HepG2 (cell line): Measurements from ENCODE around the gene PLEKHG2. TPM values are rescaled to one million over a fixed set of nuclear protein-coding genes. Genes with fewer than 3 reads are reported as not detected.

Source experiments
- ARID5B ChIP-seq: IDR thresholded peaks from 2 replicates; pipeline ENCODE4 v1.4.0; 2020; ENCODE audit warnings: mild to moderate bottlenecking, missing genetic modification reagents
- MED13 ChIP-seq: sonication (generic); formaldehyde crosslinking; IDR thresholded peaks from 2 replicates; pipeline ENCODE4 v1.5.0; 2020; ENCODE audit warnings: missing genetic modification reagents
- SMC3 ChIP-seq: IDR thresholded peaks from 2 replicates; pipeline ENCODE4 v1.6.1; 2011; ENCODE audit warnings: low read length, improper control_type of control experiment
- THYN1 ChIP-seq: sonication (generic); formaldehyde crosslinking; IDR thresholded peaks from 2 replicates; pipeline ENCODE4 v1.8.1; 2023; ENCODE audit warnings: low read depth, mild to moderate bottlenecking, moderate library complexity, missing genetic modification reagents, borderline replicate concordance
- ZNF12 ChIP-seq: sonication (generic); formaldehyde crosslinking; IDR thresholded peaks from 2 replicates; pipeline ENCODE4 v1.5.0; 2020; ENCODE audit warnings: missing genetic modification reagents
- ZNF318 ChIP-seq: sonication (generic); formaldehyde crosslinking; IDR thresholded peaks from 2 replicates; pipeline ENCODE4 v1.4.0; 2020; ENCODE audit warnings: mild to moderate bottlenecking, missing genetic modification reagents
- polyA plus RNA-seq, 8 experiments: library from polyadenylated mRNA; depleted of rRNA in 3 of 8; stranded (reverse) in 7 of 8; unstranded in 1 of 8; fragments of >200 nt; fragmentation: Illumina TruSeq in 4 of 8; extraction: Trizol in 4 of 8; gene quantifications; 2 replicates each; pipeline versions ENCODE4 v1.2.1 to v1.2.3, GENCODE V29; 2011 to 2016; ENCODE audit warnings: low read depth in 4 of 8, missing spikeins in 1 of 8, mixed read lengths in 1 of 8; ENCODE audit not compliant: insufficient read depth in 1 of 8
- total RNA-seq, 5 experiments: library from RNA; depleted of rRNA; stranded (reverse); fragments of >200 nt; fragmentation: Illumina TruSeq; extraction: Trizol; gene quantifications; 2 replicates each; pipeline ENCODE4 v1.2.3, GENCODE V29; 2016; ENCODE audit warnings: low read depth in 1 of 5
- TF ChIP-seq, protein P1 (sequence below): sonication (generic); formaldehyde crosslinking; IDR thresholded peaks from 2 replicates; pipeline ENCODE4 v1.4.0; 2020; ENCODE audit warnings: missing genetic modification reagents
- TF ChIP-seq, protein P2 (sequence below): sonication (generic); IDR thresholded peaks from 2 replicates; pipeline ENCODE4 v1.6.1; 2016; ENCODE audit warnings: low read depth, borderline replicate concordance
- TF ChIP-seq, protein P3 (sequence below): sonication (generic); formaldehyde crosslinking; IDR thresholded peaks from 2 replicates; pipeline ENCODE4 v1.9.0; 2022; ENCODE audit warnings: missing genetic modification reagents, mild to moderate bottlenecking, borderline replicate concordance

The PLEKHG2 gene
- total and polyA plus RNA-seq, 2 of the 13 experiments (the other 11 are each of a cell fraction or from before 2014, with no cell fraction given), result 3.6 to 6.8 TPM

- TF ChIP-seq, protein P1, sequence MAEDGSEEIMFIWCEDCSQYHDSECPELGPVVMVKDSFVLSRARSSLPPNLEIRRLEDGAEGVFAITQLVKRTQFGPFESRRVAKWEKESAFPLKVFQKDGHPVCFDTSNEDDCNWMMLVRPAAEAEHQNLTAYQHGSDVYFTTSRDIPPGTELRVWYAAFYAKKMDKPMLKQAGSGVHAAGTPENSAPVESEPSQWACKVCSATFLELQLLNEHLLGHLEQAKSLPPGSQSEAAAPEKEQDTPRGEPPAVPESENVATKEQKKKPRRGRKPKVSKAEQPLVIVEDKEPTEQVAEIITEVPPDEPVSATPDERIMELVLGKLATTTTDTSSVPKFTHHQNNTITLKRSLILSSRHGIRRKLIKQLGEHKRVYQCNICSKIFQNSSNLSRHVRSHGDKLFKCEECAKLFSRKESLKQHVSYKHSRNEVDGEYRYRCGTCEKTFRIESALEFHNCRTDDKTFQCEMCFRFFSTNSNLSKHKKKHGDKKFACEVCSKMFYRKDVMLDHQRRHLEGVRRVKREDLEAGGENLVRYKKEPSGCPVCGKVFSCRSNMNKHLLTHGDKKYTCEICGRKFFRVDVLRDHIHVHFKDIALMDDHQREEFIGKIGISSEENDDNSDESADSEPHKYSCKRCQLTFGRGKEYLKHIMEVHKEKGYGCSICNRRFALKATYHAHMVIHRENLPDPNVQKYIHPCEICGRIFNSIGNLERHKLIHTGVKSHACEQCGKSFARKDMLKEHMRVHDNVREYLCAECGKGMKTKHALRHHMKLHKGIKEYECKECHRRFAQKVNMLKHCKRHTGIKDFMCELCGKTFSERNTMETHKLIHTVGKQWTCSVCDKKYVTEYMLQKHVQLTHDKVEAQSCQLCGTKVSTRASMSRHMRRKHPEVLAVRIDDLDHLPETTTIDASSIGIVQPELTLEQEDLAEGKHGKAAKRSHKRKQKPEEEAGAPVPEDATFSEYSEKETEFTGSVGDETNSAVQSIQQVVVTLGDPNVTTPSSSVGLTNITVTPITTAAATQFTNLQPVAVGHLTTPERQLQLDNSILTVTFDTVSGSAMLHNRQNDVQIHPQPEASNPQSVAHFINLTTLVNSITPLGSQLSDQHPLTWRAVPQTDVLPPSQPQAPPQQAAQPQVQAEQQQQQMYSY (CRISPR knock-in tag), result peak; percentile 65; the same call in 1 of the 2 replicates
- TF ChIP-seq ARID5B (0 out of 2 replicates have a peak, but pooled peaks have one; percentile 20), MED13 (peak; percentile 78; the same call in 1 of the 2 replicates), ZNF318 (CRISPR knock-in tag) (peak; percentile 82; the same call in 1 of the 2 replicates), SMC3 (no peak), THYN1 (CRISPR knock-in tag) (no peak), ZNF12 (no peak)
- TF ChIP-seq, protein P2, sequence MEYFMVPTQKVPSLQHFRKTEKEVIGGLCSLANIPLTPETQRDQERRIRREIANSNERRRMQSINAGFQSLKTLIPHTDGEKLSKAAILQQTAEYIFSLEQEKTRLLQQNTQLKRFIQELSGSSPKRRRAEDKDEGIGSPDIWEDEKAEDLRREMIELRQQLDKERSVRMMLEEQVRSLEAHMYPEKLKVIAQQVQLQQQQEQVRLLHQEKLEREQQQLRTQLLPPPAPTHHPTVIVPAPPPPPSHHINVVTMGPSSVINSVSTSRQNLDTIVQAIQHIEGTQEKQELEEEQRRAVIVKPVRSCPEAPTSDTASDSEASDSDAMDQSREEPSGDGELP, result no peak
- TF ChIP-seq, protein P3, sequence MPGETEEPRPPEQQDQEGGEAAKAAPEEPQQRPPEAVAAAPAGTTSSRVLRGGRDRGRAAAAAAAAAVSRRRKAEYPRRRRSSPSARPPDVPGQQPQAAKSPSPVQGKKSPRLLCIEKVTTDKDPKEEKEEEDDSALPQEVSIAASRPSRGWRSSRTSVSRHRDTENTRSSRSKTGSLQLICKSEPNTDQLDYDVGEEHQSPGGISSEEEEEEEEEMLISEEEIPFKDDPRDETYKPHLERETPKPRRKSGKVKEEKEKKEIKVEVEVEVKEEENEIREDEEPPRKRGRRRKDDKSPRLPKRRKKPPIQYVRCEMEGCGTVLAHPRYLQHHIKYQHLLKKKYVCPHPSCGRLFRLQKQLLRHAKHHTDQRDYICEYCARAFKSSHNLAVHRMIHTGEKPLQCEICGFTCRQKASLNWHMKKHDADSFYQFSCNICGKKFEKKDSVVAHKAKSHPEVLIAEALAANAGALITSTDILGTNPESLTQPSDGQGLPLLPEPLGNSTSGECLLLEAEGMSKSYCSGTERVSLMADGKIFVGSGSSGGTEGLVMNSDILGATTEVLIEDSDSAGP (CRISPR knock-in tag), result peak; percentile 91
Observed at GRCh38 chr19:39390751-39391437, 21.6 kb upstream of the PLEKHG2 start, which contains the start of the genes MED29 and PAF1 (continued).
